GM19351 (cell line): ENCODE results near the gene PFKP.
"Not testable (repeated sequence)": the region's sequence is repeated elsewhere in the genome, so short reads cannot be mapped to it uniquely, and the experiment has no call there.

Experiments used
- ATAC-seq: cut with Tn5 transposase; IDR thresholded peaks from one replicate; pipeline ENCODE4 v1.9.1; 2021; ENCODE audit warnings: mild to moderate bottlenecking, moderate library complexity; ENCODE audit not compliant: unreplicated experiment

The PFKP gene

GRCh38 chr10:3095373-3096139, 28.2 kb downstream of the PFKP start:
- ATAC-seq: peak; percentile 89

GRCh38 chr10:3096149-3096548, 28.8 kb downstream of the PFKP start:
- no peak for ATAC-seq

- ATAC-seq: no peak
These were observed 29.8 kb downstream of the PFKP start for GRCh38 chr10:3097160-3097559.

DNA sequence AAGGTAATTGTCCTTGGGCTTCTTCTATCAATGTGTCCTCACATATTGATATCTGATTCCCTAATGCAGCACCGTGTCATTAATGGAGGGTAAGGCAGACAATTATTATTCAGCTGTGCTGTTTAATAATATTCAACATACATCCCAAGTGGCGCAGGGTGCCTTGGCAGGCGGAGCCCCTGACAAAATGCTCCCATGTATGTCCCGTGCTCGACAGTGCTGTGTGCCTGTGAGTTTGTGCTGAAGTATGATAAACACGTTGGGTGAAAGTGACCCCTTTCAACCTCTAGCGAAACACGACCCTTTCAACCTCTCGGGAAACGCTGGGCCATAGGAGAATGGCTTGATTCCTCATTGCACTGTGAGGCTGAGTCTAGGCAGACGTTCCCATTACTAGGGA, 31.3 kb downstream of the PFKP start:
- ATAC-seq: no peak

DNA sequence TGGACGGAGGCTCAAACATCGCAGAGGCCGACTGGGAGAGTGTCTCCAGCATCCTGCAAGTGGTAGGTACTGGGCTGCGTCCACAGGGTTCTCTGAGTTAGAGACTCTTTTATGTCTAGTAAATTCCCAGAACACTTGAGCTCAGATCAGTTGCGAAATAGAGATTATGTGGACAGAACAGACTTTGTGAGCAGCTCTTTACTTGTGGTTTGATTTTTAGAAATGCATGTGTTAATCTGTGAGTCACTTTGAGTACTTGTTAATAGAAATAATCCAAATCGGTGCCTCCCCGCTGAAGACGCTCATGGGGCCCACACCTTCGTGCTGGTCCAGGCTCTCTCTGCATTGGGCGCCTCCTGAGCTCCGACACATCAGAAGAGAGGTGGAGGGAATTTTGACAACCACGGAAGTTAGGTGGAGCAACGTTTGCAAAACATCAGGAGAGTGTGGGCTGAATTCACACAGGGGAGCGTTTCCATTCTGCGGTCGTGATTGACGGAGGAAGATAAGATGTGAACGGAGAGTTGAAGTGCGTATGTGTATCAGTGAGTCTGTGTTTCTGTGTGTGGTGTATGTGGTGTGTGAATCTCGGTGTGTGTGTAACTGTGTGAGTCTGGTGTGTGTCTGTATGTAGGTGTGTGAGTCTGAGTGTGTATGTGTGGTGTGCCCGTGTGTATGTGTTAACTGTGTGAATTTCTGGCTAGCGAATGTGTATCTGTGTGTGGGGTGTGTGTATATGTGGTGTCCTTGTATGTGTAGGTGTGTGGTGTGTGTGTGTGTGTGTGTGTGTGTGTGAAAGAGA, 32.1 kb downstream of the PFKP start:
- ATAC-seq: no peak

GRCh38 chr10:3100093-3100792, 32.9 kb downstream of the PFKP start:
- ATAC-seq: no peak

- no peak for ATAC-seq
These were observed 33.7 kb downstream of the PFKP start for GRCh38 chr10:3100856-3101640.

- no peak for ATAC-seq
These were observed 35.5 kb downstream of the PFKP start for GRCh38 chr10:3102720-3103427.

DNA sequence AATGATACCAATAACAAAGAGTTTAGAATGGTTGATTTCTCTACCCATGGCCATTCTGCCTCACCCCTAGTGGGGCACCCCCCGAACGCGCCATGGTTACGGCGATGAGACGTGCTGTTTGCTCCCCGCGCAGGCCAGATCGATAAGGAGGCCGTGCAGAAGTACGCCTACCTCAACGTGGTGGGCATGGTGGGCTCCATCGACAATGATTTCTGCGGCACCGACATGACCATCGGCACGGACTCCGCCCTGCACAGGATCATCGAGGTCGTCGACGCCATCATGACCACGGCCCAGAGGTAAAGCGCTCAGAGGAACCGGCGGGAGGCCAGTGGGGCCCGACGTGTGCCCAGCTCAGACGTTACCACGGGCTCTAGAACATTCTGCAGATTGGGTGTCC, 36.3 kb downstream of the PFKP start:
- ATAC-seq: no peak

- ATAC-seq: no peak
These were observed 37.0 kb downstream of the PFKP start for GRCh38 chr10:3104251-3104918.

DNA sequence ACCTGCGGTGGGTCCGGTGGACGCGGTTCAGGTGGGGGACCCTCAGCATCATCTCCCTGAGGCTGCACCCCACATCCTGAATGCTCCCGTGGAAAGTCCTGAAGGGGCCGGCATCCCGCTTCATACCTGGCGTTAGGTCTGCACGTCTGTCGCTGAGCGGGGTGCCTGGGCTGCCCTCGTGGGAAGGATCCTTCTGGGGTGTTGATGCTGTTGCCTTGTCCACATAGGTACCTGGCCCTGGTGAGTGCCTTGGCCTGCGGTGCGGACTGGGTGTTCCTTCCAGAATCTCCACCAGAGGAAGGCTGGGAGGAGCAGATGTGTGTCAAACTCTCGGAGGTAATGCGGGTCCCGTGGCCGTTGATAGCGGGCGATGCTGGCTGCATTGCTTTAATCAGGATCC, 37.8 kb downstream of the PFKP start:
- ATAC-seq: no peak

- ATAC-seq: no peak
These were observed 38.6 kb downstream of the PFKP start for GRCh38 chr10:3105905-3106304.

DNA sequence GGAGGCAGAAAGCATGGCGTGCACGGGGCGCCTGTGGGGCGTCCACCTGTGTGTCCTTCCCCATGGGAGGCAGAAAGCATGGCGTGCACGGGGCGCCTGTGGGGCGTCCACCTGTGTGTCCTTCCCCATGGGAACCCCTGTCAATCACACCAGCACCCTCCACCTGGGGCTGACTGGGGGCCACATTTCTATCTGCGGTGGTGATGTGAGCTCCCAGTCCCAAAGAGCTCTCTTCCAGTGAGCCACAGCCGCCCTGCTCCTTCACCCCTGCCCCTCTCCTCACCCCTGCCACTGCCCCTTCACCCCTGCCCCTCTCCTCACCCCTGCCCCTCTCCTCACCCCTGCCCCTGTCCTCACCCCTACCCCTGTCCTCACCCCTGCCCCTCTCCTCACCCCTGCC, 39.0 kb downstream of the PFKP start:
- not testable (repeated sequence) for ATAC-seq

GRCh38 chr10:3106928-3107425, 39.6 kb downstream of the PFKP start:
- no peak for ATAC-seq

- no peak for ATAC-seq
These were observed 40.1 kb downstream of the PFKP start for GRCh38 chr10:3107426-3107961.

GRCh38 chr10:3108033-3108432, 40.7 kb downstream of the PFKP start:
- no peak for ATAC-seq

DNA sequence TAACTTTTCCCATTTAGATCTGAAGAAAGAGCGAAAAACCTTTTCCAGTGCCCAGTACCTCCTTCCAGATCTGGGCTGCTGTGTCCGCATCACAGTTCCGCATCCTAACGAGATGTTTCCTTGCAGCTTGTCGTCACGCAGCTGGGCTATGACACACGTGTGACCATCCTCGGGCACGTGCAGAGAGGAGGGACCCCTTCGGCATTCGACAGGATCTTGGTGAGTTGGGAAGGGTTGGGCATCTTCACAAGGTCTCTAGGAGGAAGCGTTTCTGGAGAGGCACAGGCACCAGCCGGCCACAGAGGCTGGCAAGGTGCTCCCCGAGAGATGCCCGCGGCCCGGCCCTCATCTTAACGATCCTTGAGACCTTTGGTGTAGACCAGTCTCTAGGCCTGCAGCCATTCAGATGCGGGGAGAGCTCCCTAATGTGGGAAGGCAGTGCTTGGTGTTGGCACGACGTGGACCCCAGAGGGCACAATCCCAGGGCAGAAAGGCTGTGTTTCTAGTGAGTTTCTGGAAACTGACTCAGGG, 41.3 kb downstream of the PFKP start:
- no peak for ATAC-seq

- no peak for ATAC-seq
These were observed 41.8 kb downstream of the PFKP start for GRCh38 chr10:3109196-3109595.

- no peak for ATAC-seq
These were observed 42.3 kb downstream of the PFKP start for GRCh38 chr10:3109633-3110032.
